K562 (cell line): ENCODE measurements around the gene STON2. TPM values are rescaled to one million over a fixed set of nuclear protein-coding genes. Genes with fewer than 3 reads are reported as not detected.

Experiments
- ATAC-seq: fragments of 200-7000 bp; cut with Tn5 transposase; 3 replicates; pipeline ENCODE4 v1.9.1; 2020; ENCODE audit warnings: moderate library complexity
- BruUV-seq: library from RNA; stranded (reverse); fragments of 400-500 nt; replicated peaks from 2 replicates; lab custom pipeline; 2021; lab: Mats Ljungman, UMichigan
- CTCF ChIA-PET: fragments of 300-600 bp; formaldehyde crosslinking; extraction: SDS; loops from one replicate; lab custom pipeline; 2021; ENCODE audit warnings: low intra/inter-chr PET ratio; lab: Yijun Ruan, JAX
- POLR2A ChIA-PET: fragments of 300-600, 350-650 bp; sonication (Branson Sonifier 250); formaldehyde crosslinking; extraction: SDS; loops from one replicate; lab custom pipeline; 2021; ENCODE audit warnings: antibody characterized with exemption, inconsistent platforms; lab: Yijun Ruan, JAX
- DNase-seq, 4 experiments: peaks; one replicate each; pipeline versions ENCODE4 v3.0.0 to v3.0.0-alpha.2; 2011 to 2018; ENCODE audit warnings: low spot score in 3 of 4, mixed read lengths in 3 of 4; ENCODE audit errors: extremely low read depth in 1 of 4
- FAIRE-seq: peaks from 2 replicates; lab custom pipeline; 2011; peaks lifted over from hg19 to GRCh38; lab: Jason Lieb, UNC
- H2AFZ ChIP-seq: 2 replicates; pipeline ENCODE4 v1.6.0; 2011; ENCODE audit warnings: low read depth, low read length, control low read depth, inconsistent platforms
- H3K27ac ChIP-seq: fragments of 200-600 bp; 3 replicates; pipeline ENCODE4 v1.8.0; 2011; ENCODE audit warnings: low read depth, mild to moderate bottlenecking, control low read depth, inconsistent platforms, low read length, moderate library complexity, mixed read lengths; ENCODE audit errors: extremely low read depth
- H3K27me3 ChIP-seq, 2 experiments: fragments of 300-600 bp in 1 of 2; 2 replicates in 1 of 2; 3 replicates in 1 of 2; pipeline versions ENCODE4 v1.6.0 to v1.8.0; 2011; ENCODE audit warnings: inconsistent platforms in 2 of 2, low read length in 2 of 2, mild to moderate bottlenecking in 1 of 2, mixed read lengths in 1 of 2, moderate library complexity in 1 of 2; ENCODE audit not compliant: control insufficient read depth in 2 of 2, insufficient read depth in 2 of 2
- H3K36me3 ChIP-seq: fragments of 300-600 bp; 3 replicates; pipeline ENCODE4 v1.8.0; 2011; ENCODE audit warnings: mild to moderate bottlenecking, low read length, inconsistent platforms; ENCODE audit not compliant: control insufficient read depth, insufficient read depth
- H3K4me1 ChIP-seq, 2 experiments: fragments of 200-600 bp in 1 of 2; replicated peaks in 1 of 2; 2 replicates in 1 of 2; 3 replicates in 1 of 2; pipeline versions ENCODE4 v1.5.1 to v1.8.0; 2011; ENCODE audit warnings: inconsistent platforms in 2 of 2, low read length in 2 of 2, mild to moderate bottlenecking in 1 of 2, mixed read lengths in 1 of 2, moderate library complexity in 1 of 2; ENCODE audit not compliant: control insufficient read depth in 2 of 2, insufficient read depth in 2 of 2
- H3K4me2 ChIP-seq: 2 replicates; pipeline ENCODE4 v1.6.1; 2011; ENCODE audit warnings: low read length, control low read depth, inconsistent platforms, mixed read lengths; ENCODE audit not compliant: insufficient read depth
- H3K4me3 ChIP-seq: fragments of 200-600 bp; sonication (generic), shearing (Covaris generic); 2 replicates; pipeline ENCODE4 v1.5.1; 2016; ENCODE audit warnings: control low read depth, inconsistent platforms
- H3K79me2 ChIP-seq: fragments of 200-600 bp; 3 replicates; pipeline ENCODE4 v1.8.0; 2011; ENCODE audit warnings: low read length, inconsistent platforms; ENCODE audit not compliant: control insufficient read depth, insufficient read depth
- H3K9ac ChIP-seq, 2 experiments: 2 replicates each; pipeline versions ENCODE4 v1.6.0 to v1.6.1; 2011; ENCODE audit warnings: low read depth in 2 of 2, low read length in 2 of 2, control low read depth in 1 of 2, inconsistent platforms in 1 of 2, mild to moderate bottlenecking in 1 of 2, mixed read lengths in 1 of 2; ENCODE audit not compliant: insufficient read depth in 1 of 2
- H3K9me1 ChIP-seq: one replicate; pipeline ENCODE4 v1.6.0; 2011; ENCODE audit warnings: inconsistent platforms, mild to moderate bottlenecking, low read length, moderate library complexity; ENCODE audit not compliant: control insufficient read depth, insufficient read depth
- H3K9me3 ChIP-seq: replicated peaks from 2 replicates; pipeline ENCODE4 v1.5.1; 2011; ENCODE audit warnings: low read depth, low read length, inconsistent platforms; ENCODE audit not compliant: control insufficient read depth, insufficient read depth
- H4K20me1 ChIP-seq: replicated peaks from 2 replicates; pipeline ENCODE4 v1.6.1; 2011; ENCODE audit warnings: low read length, inconsistent platforms, mixed read lengths; ENCODE audit not compliant: control insufficient read depth, insufficient read depth
- AFF4 ChIP-seq: sonication (generic); formaldehyde crosslinking; IDR thresholded peaks from 2 replicates; pipeline ENCODE4 v1.8.0; 2023; ENCODE audit warnings: mild to moderate bottlenecking, missing genetic modification reagents
- BCLAF1 ChIP-seq, 2 experiments: fragments of 450-650 bp in 1 of 2; IDR thresholded peaks; 2 replicates each; pipeline ENCODE4 v1.6.1; 2011 to 2017; ENCODE audit warnings: low read depth in 2 of 2, antibody characterized with exemption in 1 of 2, borderline replicate concordance in 1 of 2, low read length in 1 of 2, mild to moderate bottlenecking in 1 of 2, mixed read lengths in 1 of 2; ENCODE audit not compliant: control insufficient read depth in 1 of 2
- BCOR ChIP-seq: fragments of 450-650 bp; IDR thresholded peaks from 2 replicates; pipeline ENCODE4 v1.6.1; 2016
- CEBPZ ChIP-seq: fragments of 150-350 bp; IDR thresholded peaks from 2 replicates; pipeline ENCODE4 v1.6.1; 2014; ENCODE audit warnings: low read depth, mild to moderate bottlenecking, low read length, borderline replicate concordance
- GTF2F1 ChIP-seq: IDR thresholded peaks from 2 replicates; pipeline ENCODE4 v1.6.1; 2011; ENCODE audit warnings: low read depth, low read length, improper control_type of control experiment
- MECOM ChIP-seq: fragments of 250-450 bp; sonication (Bioruptor Pico); IDR thresholded peaks from 2 replicates; pipeline ENCODE4 v1.8.0; 2022; ENCODE audit warnings: inconsistent platforms
- SIN3A ChIP-seq, 2 experiments: fragments of 150-350 bp in 1 of 2; IDR thresholded peaks; 2 replicates each; pipeline ENCODE4 v1.6.1; 2011 to 2016; ENCODE audit warnings: borderline replicate concordance in 2 of 2, low read depth in 2 of 2, low read length in 2 of 2, mild to moderate bottlenecking in 2 of 2, moderate library complexity in 2 of 2; ENCODE audit not compliant: control insufficient read depth in 1 of 2
- TRIM24 ChIP-seq, 2 experiments: fragments of 450-650 bp; IDR thresholded peaks; 2 replicates each; pipeline ENCODE4 v1.6.1; 2016
- ZNF398 ChIP-seq: fragments of 250-450 bp; sonication (Bioruptor Pico); IDR thresholded peaks from 2 replicates; pipeline ENCODE4 v1.8.0; 2021; ENCODE audit warnings: moderate library complexity, mild to moderate bottlenecking, inconsistent platforms
- WGBS: fragments of 100-300 bp; shearing (Covaris generic); methylation state at CpG from one replicate; pipeline ENCODE4 v1.1.6; 2016; ENCODE audit warnings: low coverage, mixed read lengths; ENCODE audit not compliant: insufficient coverage; ENCODE audit errors: missing lambda C conversion rate; 5-methylcytosine and 5-hydroxymethylcytosine counted together
- in situ Hi-C: fragments of 300-500 bp; cut with MboI; formaldehyde crosslinking; loops from 4 replicates; pipeline ENCODE4 v1.15.0; 2018; ENCODE audit warnings: inconsistent platforms, mixed read lengths
- intact Hi-C: fragments of 100-400 bp; cut with micrococcal nuclease; formaldehyde crosslinking; loops from 2 replicates; pipeline ENCODE4 v1.14.2; 2022
- polyA plus RNA-seq, 8 experiments: library from polyadenylated mRNA; depleted of rRNA in 4 of 8; stranded (reverse) in 5 of 8; unstranded in 3 of 8; fragments of >200 nt; fragmentation: Nextera tagmentation in 2 of 8; fragmentation: Illumina TruSeq in 1 of 8; extraction: Ambion mirVana in 2 of 8; extraction: Trizol in 1 of 8; gene quantifications; 2 replicates each; pipeline versions ENCODE4 v1.2.1 to v1.2.3, GENCODE V29; 2011 to 2014; ENCODE audit warnings: inconsistent platforms in 1 of 8, missing spikeins in 1 of 8
- total RNA-seq, 7 experiments: library from RNA; depleted of rRNA in 6 of 7; stranded (reverse); fragments of >200 nt in 6 of 7; fragmentation: Illumina TruSeq in 2 of 7; extraction: Trizol in 2 of 7; gene quantifications; 2 replicates each; pipeline versions ENCODE4 v1.2.1 to v1.2.3, GENCODE V29; 2011 to 2021; ENCODE audit warnings: low replicate concordance in 1 of 7

STON2 gene
- total and polyA plus RNA-seq, 9 of the 15 experiments (the other 6 are each of a cell fraction or from before 2014, with no cell fraction given): 7.8 to 99.3 (median 53.5) TPM

GRCh38 chr14:81261176-81261575 lies 138.9 kb downstream of the STON2 start:
- intact Hi-C loops (loop anchor here (10.0 kb wide), 1 partner anchor 306 kb away; the partner anchor contains the start of gene TSHR), in situ Hi-C loops (no loop called here)
- Histone ChIP-seq H3K9me3 (no peaks in the 10 kb centered on the region), H3K4me3 (no peak overlapping the region), H3K36me3 (peaks cover 49% of the 10 kb centered on the region), H3K9me1 (no peaks in the 10 kb centered on the region), H3K4me2 (no peak overlapping the region), H3K27ac (no peak overlapping the region), H3K4me1 (no peaks in the 10 kb centered on the region), H3K9ac (no peak overlapping the region), H3K79me2 (no peaks in the 10 kb centered on the region), H2AFZ (no peak overlapping the region), H4K20me1 (no peaks in the 10 kb centered on the region), H3K27me3 (no peaks in the 10 kb centered on the region)
- no TSS peak for BruUV-seq
- WGBS: 87% methylated on average over 3 of the region's 3 CpGs
- CTCF ChIA-PET: no interaction called here
- FAIRE-seq (no peak), DNase-seq (no peak), ATAC-seq (no peak)
- POLR2A ChIA-PET: no interaction called here
- TF ChIP-seq CEBPZ (no peak), MECOM (CRISPR knock-in tag) (no peak), GTF2F1 (no peak), BCOR (no peak), TRIM24 (IDR thresholded peaks at IDR 0.05) (no peak), SIN3A (IDR thresholded peaks at IDR 0.05; ENCODE audit: borderline replicate concordance in 2 of 2, control insufficient read depth in 1 of 2, low read depth in 2 of 2, low read length in 2 of 2) (no peak), ZNF398 (no peak), BCLAF1 (IDR thresholded peaks at IDR 0.05; ENCODE audit: borderline replicate concordance in 1 of 2, control insufficient read depth in 1 of 2, low read depth in 2 of 2, low read length in 1 of 2) (no peak), AFF4 (CRISPR knock-in tag) (no peak)
